ENCODE data around the gene DNHD1. TPM values are rescaled to one million over a fixed set of nuclear protein-coding genes. Genes with fewer than 3 reads are reported as not detected.
"Not testable (repeated sequence)": the region's sequence is repeated elsewhere in the genome, so short reads cannot be mapped to it uniquely, and the experiment has no call there.

The DNHD1 gene
- total and polyA plus RNA-seq, 2 donors: 3.4 to 21.6 TPM

- Histone ChIP-seq H3K4me3 (ENCODE audit: low read length in 2 of 2) (no peak overlapping the region), H3K4me1 (ENCODE audit: control insufficient read depth in 2 of 2, insufficient read depth in 2 of 2, low read length in 2 of 2) (no peaks in the 10 kb centered on the region), H3K27ac (ENCODE audit: low read depth in 1 of 2, low read length in 1 of 2) (no peak overlapping the region), H3K27me3 (ENCODE audit: control insufficient read depth in 2 of 2, insufficient read depth in 1 of 2, low read length in 1 of 2) (no peaks in the 10 kb centered on the region), H3K9me3 (ENCODE audit: control insufficient read depth in 2 of 2, insufficient read depth in 1 of 2, low read length in 1 of 2) (no peaks in the 10 kb centered on the region), H3K36me3 (ENCODE audit: control insufficient read depth in 2 of 2, insufficient read depth in 2 of 2, low read length in 1 of 2) (peaks cover 4 to 5% of the 10 kb centered on the region in 2 donors)
- WGBS: 97% methylated on average over 3 of the region's 3 CpGs
- no peak for DNase-seq (ENCODE audit: low read depth in 6 of 9, low spot score in 9 of 9)
These were observed 23.2 kb downstream of the DNHD1 start for GRCh38 chr11:6520265-6520664.

- H3K27ac ChIP-seq (ENCODE audit: low read depth in 1 of 2, low read length in 1 of 2); H3K9me3 ChIP-seq (ENCODE audit: control insufficient read depth in 2 of 2, insufficient read depth in 1 of 2, low read length in 1 of 2); H3K36me3 ChIP-seq (ENCODE audit: control insufficient read depth in 2 of 2, insufficient read depth in 2 of 2, low read length in 1 of 2); DNase-seq (ENCODE audit: low read depth in 6 of 9, low spot score in 9 of 9); H3K4me3 ChIP-seq (ENCODE audit: low read length in 2 of 2); H3K27me3 ChIP-seq (ENCODE audit: control insufficient read depth in 2 of 2, insufficient read depth in 1 of 2, low read length in 1 of 2); H3K4me1 ChIP-seq (ENCODE audit: control insufficient read depth in 2 of 2, insufficient read depth in 2 of 2, low read length in 2 of 2): not testable (repeated sequence)
- 98% methylated on average over 3 of the region's 3 CpGs for WGBS
These were observed 24.9 kb downstream of the DNHD1 start for GRCh38 chr11:6521946-6522345.

- Histone ChIP-seq H3K9me3 (ENCODE audit: control insufficient read depth in 2 of 2, insufficient read depth in 1 of 2, low read length in 1 of 2) (no peaks in the 10 kb centered on the region), H3K4me3 (ENCODE audit: low read length in 2 of 2) (no peak overlapping the region), H3K27me3 (ENCODE audit: control insufficient read depth in 2 of 2, insufficient read depth in 1 of 2, low read length in 1 of 2) (no peaks in the 10 kb centered on the region), H3K27ac (ENCODE audit: low read depth in 1 of 2, low read length in 1 of 2) (no peak overlapping the region), H3K4me1 (ENCODE audit: control insufficient read depth in 2 of 2, insufficient read depth in 2 of 2, low read length in 2 of 2) (no peaks in the 10 kb centered on the region), H3K36me3 (ENCODE audit: control insufficient read depth in 2 of 2, insufficient read depth in 2 of 2, low read length in 1 of 2) (peaks cover 4 to 5% of the 10 kb centered on the region in 2 donors)
- DNase-seq (ENCODE audit: low read depth in 6 of 9, low spot score in 9 of 9): no peak
- WGBS: 96% methylated on average over 1 of the region's 1 CpG
These were observed 26.2 kb downstream of the DNHD1 start for GRCh38 chr11:6523253-6523652.

- Histone ChIP-seq H3K36me3 (ENCODE audit: control insufficient read depth in 2 of 2, insufficient read depth in 2 of 2, low read length in 1 of 2) (peaks cover 0 to 6% of the 10 kb centered on the region in 2 donors), H3K4me3 (ENCODE audit: low read length in 2 of 2) (no peak overlapping the region), H3K4me1 (ENCODE audit: control insufficient read depth in 2 of 2, insufficient read depth in 2 of 2, low read length in 2 of 2) (no peaks in the 10 kb centered on the region), H3K9me3 (ENCODE audit: control insufficient read depth in 2 of 2, insufficient read depth in 1 of 2, low read length in 1 of 2) (no peaks in the 10 kb centered on the region), H3K27me3 (ENCODE audit: control insufficient read depth in 2 of 2, insufficient read depth in 1 of 2, low read length in 1 of 2) (no peaks in the 10 kb centered on the region), H3K27ac (ENCODE audit: low read depth in 1 of 2, low read length in 1 of 2) (no peak overlapping the region)
- DNase-seq (ENCODE audit: low read depth in 6 of 9, low spot score in 9 of 9): no peak
- 89% methylated on average over 3 of the region's 3 CpGs for WGBS
These were observed 29.5 kb downstream of the DNHD1 start for GRCh38 chr11:6526411-6527135.

GRCh38 chr11:6529266-6529665, 32.2 kb downstream of the DNHD1 start:
- Histone ChIP-seq H3K4me1 (ENCODE audit: control insufficient read depth in 2 of 2, insufficient read depth in 2 of 2, low read length in 2 of 2) (no peaks in the 10 kb centered on the region), H3K9me3 (ENCODE audit: control insufficient read depth in 2 of 2, insufficient read depth in 1 of 2, low read length in 1 of 2) (no peaks in the 10 kb centered on the region), H3K4me3 (ENCODE audit: low read length in 2 of 2) (no peak overlapping the region), H3K27me3 (ENCODE audit: control insufficient read depth in 2 of 2, insufficient read depth in 1 of 2, low read length in 1 of 2) (no peaks in the 10 kb centered on the region), H3K27ac (ENCODE audit: low read depth in 1 of 2, low read length in 1 of 2) (no peak overlapping the region), H3K36me3 (ENCODE audit: control insufficient read depth in 2 of 2, insufficient read depth in 2 of 2, low read length in 1 of 2) (peaks cover 11% of the 10 kb centered on the region in 2 donors)
- WGBS: 95% methylated on average over 2 of the region's 2 CpGs
- DNase-seq (ENCODE audit: low read depth in 6 of 9, low spot score in 9 of 9): no peak

- Histone ChIP-seq H3K27me3 (ENCODE audit: control insufficient read depth in 2 of 2, insufficient read depth in 1 of 2, low read length in 1 of 2) (no peaks in the 10 kb centered on the region), H3K27ac (ENCODE audit: low read depth in 1 of 2, low read length in 1 of 2) (no peak overlapping the region), H3K36me3 (ENCODE audit: control insufficient read depth in 2 of 2, insufficient read depth in 2 of 2, low read length in 1 of 2) (peaks cover 11% of the 10 kb centered on the region in 2 donors), H3K9me3 (ENCODE audit: control insufficient read depth in 2 of 2, insufficient read depth in 1 of 2, low read length in 1 of 2) (no peaks in the 10 kb centered on the region), H3K4me3 (ENCODE audit: low read length in 2 of 2) (no peak overlapping the region), H3K4me1 (ENCODE audit: control insufficient read depth in 2 of 2, insufficient read depth in 2 of 2, low read length in 2 of 2) (no peaks in the 10 kb centered on the region)
- DNase-seq (ENCODE audit: low read depth in 6 of 9, low spot score in 9 of 9): no peak
- 96% methylated on average over 2 of the region's 2 CpGs for WGBS
These were observed 33.8 kb downstream of the DNHD1 start for GRCh38 chr11:6530848-6531247.

GRCh38 chr11:6531267-6531752, 34.2 kb downstream of the DNHD1 start:
- WGBS: 15% methylated on average over 1 of the region's 1 CpG
- no peaks in the 10 kb centered on the region for H3K9me3 ChIP-seq (ENCODE audit: control insufficient read depth in 2 of 2, insufficient read depth in 1 of 2, low read length in 1 of 2)
- H3K27me3 ChIP-seq (ENCODE audit: control insufficient read depth in 2 of 2, insufficient read depth in 1 of 2, low read length in 1 of 2): no peaks in the 10 kb centered on the region
- DNase-seq (ENCODE audit: low read depth in 6 of 9, low spot score in 9 of 9): peak in 8 of 9 donors; percentile 18 to 61 (median 39)
- no peaks in the 10 kb centered on the region for H3K4me1 ChIP-seq (ENCODE audit: control insufficient read depth in 2 of 2, insufficient read depth in 2 of 2, low read length in 2 of 2)
- H3K36me3 ChIP-seq (ENCODE audit: control insufficient read depth in 2 of 2, insufficient read depth in 2 of 2, low read length in 1 of 2): peaks cover 11% of the 10 kb centered on the region in 2 donors
- no peak overlapping the region for H3K4me3 ChIP-seq (ENCODE audit: low read length in 2 of 2)
- H3K27ac ChIP-seq (ENCODE audit: low read depth in 1 of 2, low read length in 1 of 2): no peak overlapping the region

GRCh38 chr11:6538456-6538855, 41.4 kb downstream of the DNHD1 start:
- no peak for DNase-seq (ENCODE audit: low read depth in 6 of 9, low spot score in 9 of 9)
- 92% methylated on average over 8 of the region's 8 CpGs for WGBS
- Histone ChIP-seq H3K27ac (ENCODE audit: low read depth in 1 of 2, low read length in 1 of 2) (no peak overlapping the region), H3K4me3 (ENCODE audit: low read length in 2 of 2) (no peak overlapping the region), H3K36me3 (ENCODE audit: control insufficient read depth in 2 of 2, insufficient read depth in 2 of 2, low read length in 1 of 2) (peaks cover 2 to 7% of the 10 kb centered on the region in 2 donors), H3K27me3 (ENCODE audit: control insufficient read depth in 2 of 2, insufficient read depth in 1 of 2, low read length in 1 of 2) (no peaks in the 10 kb centered on the region), H3K4me1 (ENCODE audit: control insufficient read depth in 2 of 2, insufficient read depth in 2 of 2, low read length in 2 of 2) (no peaks in the 10 kb centered on the region), H3K9me3 (ENCODE audit: control insufficient read depth in 2 of 2, insufficient read depth in 1 of 2, low read length in 1 of 2) (peaks cover 0 to 1% of the 10 kb centered on the region in 2 donors)

GRCh38 chr11:6538945-6539344, 41.9 kb downstream of the DNHD1 start:
- no peak for DNase-seq (ENCODE audit: low read depth in 6 of 9, low spot score in 9 of 9)
- Histone ChIP-seq H3K36me3 (ENCODE audit: control insufficient read depth in 2 of 2, insufficient read depth in 2 of 2, low read length in 1 of 2) (peaks cover 3% of the 10 kb centered on the region in 2 donors), H3K27me3 (ENCODE audit: control insufficient read depth in 2 of 2, insufficient read depth in 1 of 2, low read length in 1 of 2) (no peaks in the 10 kb centered on the region), H3K4me3 (ENCODE audit: low read length in 2 of 2) (no peak overlapping the region), H3K9me3 (ENCODE audit: control insufficient read depth in 2 of 2, insufficient read depth in 1 of 2, low read length in 1 of 2) (peaks cover 0 to 1% of the 10 kb centered on the region in 2 donors), H3K27ac (ENCODE audit: low read depth in 1 of 2, low read length in 1 of 2) (no peak overlapping the region), H3K4me1 (ENCODE audit: control insufficient read depth in 2 of 2, insufficient read depth in 2 of 2, low read length in 2 of 2) (no peaks in the 10 kb centered on the region)
- 92% methylated on average over 3 of the region's 3 CpGs for WGBS

Measured in thymus (tissue), 11 donors.